Measurements from ENCODE around the gene AUH. TPM values are rescaled to one million over a fixed set of nuclear protein-coding genes. Genes with fewer than 3 reads are reported as not detected.

Gene AUH
- total and polyA plus RNA-seq, 9 of the 15 experiments (the other 6 are each of a cell fraction or from before 2014, with no cell fraction given) = 3.4 to 29.0 (median 10.1) TPM

DNA sequence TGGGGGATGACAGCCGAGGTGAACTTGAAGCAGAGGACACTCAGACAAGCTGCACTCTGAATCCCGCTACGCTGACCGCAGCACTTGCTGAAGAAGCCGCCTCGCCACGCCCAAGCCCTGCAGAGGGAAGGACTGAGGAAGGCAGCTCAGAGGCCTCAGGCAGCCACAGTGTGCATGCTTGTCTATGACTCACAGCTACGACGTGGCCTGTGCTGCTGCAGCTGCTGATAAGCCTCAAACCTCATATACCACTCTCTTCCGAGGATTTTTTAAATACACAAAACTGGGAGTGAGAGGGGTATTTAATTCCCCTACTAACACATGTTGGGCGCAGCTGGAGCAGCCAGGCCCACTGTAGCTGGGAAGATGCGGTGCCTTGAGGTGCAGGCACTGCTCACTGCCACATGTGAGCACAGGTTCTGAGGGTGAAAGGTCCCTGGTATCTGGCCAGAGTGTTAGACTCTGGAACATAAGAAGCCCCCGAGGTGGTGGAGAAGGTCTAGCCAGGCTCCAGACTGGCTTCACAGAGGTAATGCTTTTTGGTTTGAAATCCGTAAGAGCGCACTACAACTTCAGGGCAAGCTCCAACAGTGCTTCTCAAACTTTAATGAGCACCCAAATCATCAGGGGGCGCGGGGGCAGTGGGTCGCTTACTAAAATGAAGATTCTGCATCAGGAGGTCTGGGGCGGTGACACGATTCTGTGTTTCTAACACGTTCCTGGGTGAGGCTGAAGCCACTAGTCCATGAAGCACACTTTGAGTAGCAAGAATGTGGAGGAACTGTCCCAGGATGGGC, 196.8 kb downstream of the AUH start (continued):
- TF ChIP-seq, protein P1, sequence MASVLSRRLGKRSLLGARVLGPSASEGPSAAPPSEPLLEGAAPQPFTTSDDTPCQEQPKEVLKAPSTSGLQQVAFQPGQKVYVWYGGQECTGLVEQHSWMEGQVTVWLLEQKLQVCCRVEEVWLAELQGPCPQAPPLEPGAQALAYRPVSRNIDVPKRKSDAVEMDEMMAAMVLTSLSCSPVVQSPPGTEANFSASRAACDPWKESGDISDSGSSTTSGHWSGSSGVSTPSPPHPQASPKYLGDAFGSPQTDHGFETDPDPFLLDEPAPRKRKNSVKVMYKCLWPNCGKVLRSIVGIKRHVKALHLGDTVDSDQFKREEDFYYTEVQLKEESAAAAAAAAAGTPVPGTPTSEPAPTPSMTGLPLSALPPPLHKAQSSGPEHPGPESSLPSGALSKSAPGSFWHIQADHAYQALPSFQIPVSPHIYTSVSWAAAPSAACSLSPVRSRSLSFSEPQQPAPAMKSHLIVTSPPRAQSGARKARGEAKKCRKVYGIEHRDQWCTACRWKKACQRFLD (CRISPR knock-in tag; IDR thresholded peaks at IDR 0.05) = peak; percentile 70; the same call in 1 of the 2 replicates
- TF ChIP-seq ARID1B (IDR thresholded peaks at IDR 0.05) (peak; percentile 96), ZNF561 (CRISPR knock-in tag; conservative IDR thresholded peaks at IDR 0.05) (no peak), ARNT (IDR thresholded peaks at IDR 0.05) (0 out of 4 replicates have a peak, but pooled peaks of 1 of the 2 experiments have one; percentile 25), NFE2 (IDR thresholded peaks at IDR 0.05; ENCODE audit: low read depth) (peak; percentile 34; the same call in 1 of the 2 replicates), KLF16 (IDR thresholded peaks at IDR 0.05) (peak; percentile 78; the same call in 1 of the 2 replicates), MYNN (IDR thresholded peaks at IDR 0.05) (0 out of 2 replicates have a peak, but pooled peaks have one; percentile 43), MYNN (CRISPR knock-in tag; IDR thresholded peaks at IDR 0.05) (no peak), SIN3A (IDR thresholded peaks at IDR 0.05; ENCODE audit: borderline replicate concordance in 2 of 2, control insufficient read depth in 1 of 2, low read depth in 2 of 2, low read length in 2 of 2) (peak in 1 of 2 experiments; percentile 43; a peak in 1 of 4 replicates), E2F6 (IDR thresholded peaks at IDR 0.05; ENCODE audit: borderline replicate concordance in 1 of 2, extremely low read depth in 1 of 2, insufficient read depth in 1 of 2, insufficient read length in 1 of 2, low read depth in 1 of 2, low read length in 1 of 2, poor library complexity in 1 of 2, severe bottlenecking in 1 of 2) (peak; percentile 58 to 65), MBD2 (IDR thresholded peaks at IDR 0.05; ENCODE audit: borderline replicate concordance, low read depth) (peak; percentile 54; the same call in 1 of the 2 replicates), SMARCC2 (IDR thresholded peaks at IDR 0.05; ENCODE audit: low read depth) (peak; percentile 90), ZNF75A (CRISPR knock-in tag; IDR thresholded peaks at IDR 0.05) (no peak), JUND (IDR thresholded peaks at IDR 0.05; ENCODE audit: borderline replicate concordance, low read depth, low read length) (peak; percentile 99), JUND (tag; IDR thresholded peaks at IDR 0.05; ENCODE audit: borderline replicate concordance, low read depth, low read length) (peak; percentile 98), ELF2 (CRISPR knock-in tag; IDR thresholded peaks at IDR 0.05) (no peak), ZFP1 (CRISPR knock-in tag; IDR thresholded peaks at IDR 0.05) (no peak), BCOR (IDR thresholded peaks at IDR 0.05) (peak; percentile 66; the same call in 1 of the 2 replicates)
- TF ChIP-seq, protein P2, sequence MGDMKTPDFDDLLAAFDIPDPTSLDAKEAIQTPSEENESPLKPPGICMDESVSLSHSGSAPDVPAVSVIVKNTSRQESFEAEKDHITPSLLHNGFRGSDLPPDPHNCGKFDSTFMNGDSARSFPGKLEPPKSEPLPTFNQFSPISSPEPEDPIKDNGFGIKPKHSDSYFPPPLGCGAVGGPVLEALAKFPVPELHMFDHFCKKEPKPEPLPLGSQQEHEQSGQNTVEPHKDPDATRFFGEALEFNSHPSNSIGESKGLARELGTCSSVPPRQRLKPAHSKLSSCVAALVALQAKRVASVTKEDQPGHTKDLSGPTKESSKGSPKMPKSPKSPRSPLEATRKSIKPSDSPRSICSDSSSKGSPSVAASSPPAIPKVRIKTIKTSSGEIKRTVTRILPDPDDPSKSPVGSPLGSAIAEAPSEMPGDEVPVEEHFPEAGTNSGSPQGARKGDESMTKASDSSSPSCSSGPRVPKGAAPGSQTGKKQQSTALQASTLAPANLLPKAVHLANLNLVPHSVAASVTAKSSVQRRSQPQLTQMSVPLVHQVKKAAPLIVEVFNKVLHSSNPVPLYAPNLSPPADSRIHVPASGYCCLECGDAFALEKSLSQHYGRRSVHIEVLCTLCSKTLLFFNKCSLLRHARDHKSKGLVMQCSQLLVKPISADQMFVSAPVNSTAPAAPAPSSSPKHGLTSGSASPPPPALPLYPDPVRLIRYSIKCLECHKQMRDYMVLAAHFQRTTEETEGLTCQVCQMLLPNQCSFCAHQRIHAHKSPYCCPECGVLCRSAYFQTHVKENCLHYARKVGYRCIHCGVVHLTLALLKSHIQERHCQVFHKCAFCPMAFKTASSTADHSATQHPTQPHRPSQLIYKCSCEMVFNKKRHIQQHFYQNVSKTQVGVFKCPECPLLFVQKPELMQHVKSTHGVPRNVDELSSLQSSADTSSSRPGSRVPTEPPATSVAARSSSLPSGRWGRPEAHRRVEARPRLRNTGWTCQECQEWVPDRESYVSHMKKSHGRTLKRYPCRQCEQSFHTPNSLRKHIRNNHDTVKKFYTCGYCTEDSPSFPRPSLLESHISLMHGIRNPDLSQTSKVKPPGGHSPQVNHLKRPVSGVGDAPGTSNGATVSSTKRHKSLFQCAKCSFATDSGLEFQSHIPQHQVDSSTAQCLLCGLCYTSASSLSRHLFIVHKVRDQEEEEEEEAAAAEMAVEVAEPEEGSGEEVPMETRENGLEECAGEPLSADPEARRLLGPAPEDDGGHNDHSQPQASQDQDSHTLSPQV (IDR thresholded peaks at IDR 0.05) = peak; percentile 36; the same call in 1 of the 2 replicates
- TF ChIP-seq, protein P3, sequence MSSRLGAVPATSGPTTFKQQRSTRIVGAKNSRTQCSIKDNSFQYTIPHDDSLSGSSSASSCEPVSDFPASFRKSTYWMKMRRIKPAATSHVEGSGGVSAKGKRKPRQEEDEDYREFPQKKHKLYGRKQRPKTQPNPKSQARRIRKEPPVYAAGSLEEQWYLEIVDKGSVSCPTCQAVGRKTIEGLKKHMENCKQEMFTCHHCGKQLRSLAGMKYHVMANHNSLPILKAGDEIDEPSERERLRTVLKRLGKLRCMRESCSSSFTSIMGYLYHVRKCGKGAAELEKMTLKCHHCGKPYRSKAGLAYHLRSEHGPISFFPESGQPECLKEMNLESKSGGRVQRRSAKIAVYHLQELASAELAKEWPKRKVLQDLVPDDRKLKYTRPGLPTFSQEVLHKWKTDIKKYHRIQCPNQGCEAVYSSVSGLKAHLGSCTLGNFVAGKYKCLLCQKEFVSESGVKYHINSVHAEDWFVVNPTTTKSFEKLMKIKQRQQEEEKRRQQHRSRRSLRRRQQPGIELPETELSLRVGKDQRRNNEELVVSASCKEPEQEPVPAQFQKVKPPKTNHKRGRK (tag; IDR thresholded peaks at IDR 0.05) = no peak

Measured in K562 (cell line).